OCI-LY1 (cell line): ENCODE measurements around the gene QRFPR.

Experiments
- H2AFZ ChIP-seq: fragments of 200-600 bp; sonication (generic), shearing (Covaris generic); 2 replicates; pipeline ENCODE4 v1.6.0; 2014; ENCODE audit warnings: antibody characterized with exemption, mild to moderate bottlenecking, low read length
- H3F3A ChIP-seq: fragments of 200-600 bp; sonication (generic), shearing (Covaris generic); 2 replicates; pipeline ENCODE4 v1.6.0; 2014; ENCODE audit warnings: mild to moderate bottlenecking, antibody characterized with exemption, low read length, moderate library complexity; ENCODE audit not compliant: insufficient read depth
- H3K27ac ChIP-seq: fragments of 200-600 bp; sonication (generic); 2 replicates; pipeline ENCODE4 v1.5.1; 2014; ENCODE audit warnings: low read length, mixed run types, mild to moderate bottlenecking, low read depth; ENCODE audit not compliant: poor library complexity, severe bottlenecking
- H3K27me3 ChIP-seq: fragments of 200-600 bp; sonication (generic); 2 replicates; pipeline ENCODE4 v1.6.0; 2014; ENCODE audit warnings: antibody characterized with exemption, mild to moderate bottlenecking, low read length, moderate library complexity; ENCODE audit not compliant: insufficient read depth
- H3K36me3 ChIP-seq: fragments of 200-600 bp; sonication (generic); 2 replicates; pipeline ENCODE4 v1.6.1; 2014; ENCODE audit warnings: mild to moderate bottlenecking, antibody characterized with exemption, low read length, moderate library complexity, mixed read lengths; ENCODE audit not compliant: insufficient read depth
- H3K4me1 ChIP-seq: fragments of 200-600 bp; sonication (generic); 2 replicates; pipeline ENCODE4 v1.5.1; 2014; ENCODE audit warnings: mild to moderate bottlenecking, low read length, moderate library complexity; ENCODE audit not compliant: insufficient read depth, severe bottlenecking
- H3K4me2 ChIP-seq: fragments of 200-600 bp; sonication (generic), shearing (Covaris generic); 2 replicates; pipeline ENCODE4 v1.6.1; 2014; ENCODE audit warnings: low read length
- H3K4me3 ChIP-seq: fragments of 200-600 bp; sonication (generic); 2 replicates; pipeline ENCODE4 v1.5.1; 2014; ENCODE audit warnings: low read length, low read depth, mild to moderate bottlenecking, mixed read lengths; ENCODE audit not compliant: poor library complexity, severe bottlenecking
- H3K79me2 ChIP-seq: fragments of 200-600 bp; shearing (Covaris generic); 2 replicates; pipeline ENCODE4 v1.6.1; 2016; ENCODE audit warnings: mixed run types, low read length, mixed read lengths; ENCODE audit not compliant: insufficient read depth
- H3K9ac ChIP-seq: fragments of 200-600 bp; sonication (generic), shearing (Covaris generic); 2 replicates; pipeline ENCODE4 v1.6.1; 2014; ENCODE audit warnings: mild to moderate bottlenecking, low read length, mixed read lengths
- H3K9me2 ChIP-seq: fragments of 200-600 bp; sonication (generic), shearing (Covaris generic); 2 replicates; pipeline ENCODE4 v1.6.1; 2014; ENCODE audit warnings: low read depth, mild to moderate bottlenecking, low read length, mixed read lengths
- H3K9me3 ChIP-seq: fragments of 200-600 bp; shearing (Covaris generic); 2 replicates; pipeline ENCODE4 v1.6.1; 2014; ENCODE audit warnings: low read length, mixed read lengths
- H4K20me1 ChIP-seq: fragments of 200-600 bp; sonication (generic), shearing (Covaris generic); 2 replicates; pipeline ENCODE4 v1.6.0; 2016; ENCODE audit warnings: mild to moderate bottlenecking, low read length; ENCODE audit not compliant: insufficient read depth
- EZH2 ChIP-seq: fragments of 200-600 bp; sonication (generic), shearing (Covaris generic); IDR thresholded peaks from 2 replicates; pipeline ENCODE4 v1.8.0; 2017; ENCODE audit warnings: borderline replicate concordance, mixed run types, mild to moderate bottlenecking, antibody characterized with exemption, low read length, moderate library complexity, mixed read lengths
- TF ChIP-seq, protein P1 (sequence below): fragments of 200-600 bp; sonication (generic), shearing (Covaris generic); IDR thresholded peaks from 2 replicates; pipeline ENCODE4 v1.5.1; 2017; ENCODE audit warnings: mild to moderate bottlenecking, antibody characterized with exemption, low read length, moderate library complexity, mixed read lengths

Gene QRFPR

DNA sequence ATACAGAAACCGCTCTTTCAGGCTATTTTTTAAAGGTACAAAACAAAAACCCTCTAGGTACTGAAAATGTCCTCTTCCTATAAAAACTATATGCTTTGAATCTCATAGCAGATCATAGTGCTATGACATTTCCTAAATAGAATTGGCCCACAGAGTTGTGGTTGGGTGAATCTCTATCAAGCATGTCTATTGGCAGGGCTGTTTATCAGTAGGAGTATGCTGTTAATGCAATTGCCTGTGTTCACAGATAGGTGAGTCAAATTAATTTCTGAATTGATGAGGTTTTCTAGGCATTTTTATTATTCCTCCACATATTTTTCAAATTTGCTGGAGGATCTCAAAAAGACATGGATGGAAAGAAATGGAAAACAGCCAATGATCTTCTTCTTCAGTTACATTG, 73.9 kb downstream of the QRFPR start:
- no peak overlapping the region for H3K4me2 ChIP-seq
- no peaks in the 10 kb centered on the region for H3K36me3 ChIP-seq
- H3K9ac ChIP-seq: no peak overlapping the region

DNA sequence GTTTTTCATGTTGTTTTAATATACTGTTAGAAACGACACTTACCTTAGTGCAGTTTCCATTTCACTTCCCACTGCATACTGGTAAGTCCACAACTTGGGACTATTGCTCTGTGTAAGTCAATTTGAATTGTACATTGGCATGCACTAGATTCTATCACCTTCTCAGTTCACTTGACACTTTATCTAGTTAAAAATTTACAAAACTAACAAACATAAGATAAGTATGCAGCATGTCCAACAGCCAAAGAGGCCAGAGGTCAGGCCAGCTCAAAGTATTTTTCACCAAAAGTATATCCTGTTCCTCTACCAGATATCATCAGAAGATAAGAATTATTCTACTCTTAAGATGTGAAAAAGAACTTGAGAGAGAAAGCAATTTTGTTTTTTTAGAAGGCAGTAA, 75.9 kb downstream of the QRFPR start:
- no peaks in the 10 kb centered on the region for H3F3A ChIP-seq
- no peak overlapping the region for H3K4me3 ChIP-seq

More for the DNA sequence above, 73.9 kb downstream of the QRFPR start:
- Histone ChIP-seq H3K27me3 (no peaks in the 10 kb centered on the region), H4K20me1 (no peaks in the 10 kb centered on the region), H3K9me3 (no peaks in the 10 kb centered on the region), H3K4me1 (no peaks in the 10 kb centered on the region), H3K9me2 (no peaks in the 10 kb centered on the region), H3F3A (no peaks in the 10 kb centered on the region), H3K4me3 (no peak overlapping the region), H3K79me2 (no peaks in the 10 kb centered on the region), H2AFZ (no peak overlapping the region), H3K27ac (no peak overlapping the region)
- TF ChIP-seq, protein P1, sequence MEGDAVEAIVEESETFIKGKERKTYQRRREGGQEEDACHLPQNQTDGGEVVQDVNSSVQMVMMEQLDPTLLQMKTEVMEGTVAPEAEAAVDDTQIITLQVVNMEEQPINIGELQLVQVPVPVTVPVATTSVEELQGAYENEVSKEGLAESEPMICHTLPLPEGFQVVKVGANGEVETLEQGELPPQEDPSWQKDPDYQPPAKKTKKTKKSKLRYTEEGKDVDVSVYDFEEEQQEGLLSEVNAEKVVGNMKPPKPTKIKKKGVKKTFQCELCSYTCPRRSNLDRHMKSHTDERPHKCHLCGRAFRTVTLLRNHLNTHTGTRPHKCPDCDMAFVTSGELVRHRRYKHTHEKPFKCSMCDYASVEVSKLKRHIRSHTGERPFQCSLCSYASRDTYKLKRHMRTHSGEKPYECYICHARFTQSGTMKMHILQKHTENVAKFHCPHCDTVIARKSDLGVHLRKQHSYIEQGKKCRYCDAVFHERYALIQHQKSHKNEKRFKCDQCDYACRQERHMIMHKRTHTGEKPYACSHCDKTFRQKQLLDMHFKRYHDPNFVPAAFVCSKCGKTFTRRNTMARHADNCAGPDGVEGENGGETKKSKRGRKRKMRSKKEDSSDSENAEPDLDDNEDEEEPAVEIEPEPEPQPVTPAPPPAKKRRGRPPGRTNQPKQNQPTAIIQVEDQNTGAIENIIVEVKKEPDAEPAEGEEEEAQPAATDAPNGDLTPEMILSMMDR: no peak
- no peak for TF ChIP-seq EZH2

DNA sequence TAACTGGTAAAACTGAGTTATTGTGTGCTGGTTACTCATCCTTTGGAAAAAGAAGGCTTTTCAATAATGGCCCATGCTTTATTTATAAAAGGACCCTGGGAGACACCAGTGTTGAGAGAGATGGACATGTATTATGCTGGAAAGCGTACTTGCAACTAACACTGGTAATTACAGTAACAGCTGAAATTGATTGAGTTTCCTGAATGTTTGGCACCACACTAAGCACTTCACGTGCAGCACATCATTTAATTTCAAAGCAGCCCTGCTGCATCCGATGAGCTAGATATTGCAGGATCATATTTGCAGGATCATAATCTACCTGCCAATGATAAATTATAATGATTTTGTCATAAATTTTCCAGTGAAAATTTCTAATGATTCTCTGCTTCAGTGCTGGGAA, 81.5 kb downstream of the QRFPR start:
- no peak for TF ChIP-seq EZH2
- TF ChIP-seq, protein P1: no peak

More for the DNA sequence above, 75.9 kb downstream of the QRFPR start:
- Histone ChIP-seq H3K4me2 (no peak overlapping the region), H3K27me3 (no peaks in the 10 kb centered on the region), H3K9me3 (no peaks in the 10 kb centered on the region), H3K27ac (no peak overlapping the region), H3K9ac (no peak overlapping the region), H2AFZ (no peak overlapping the region), H4K20me1 (no peaks in the 10 kb centered on the region), H3K79me2 (no peaks in the 10 kb centered on the region), H3K4me1 (no peaks in the 10 kb centered on the region), H3K36me3 (no peaks in the 10 kb centered on the region), H3K9me2 (no peaks in the 10 kb centered on the region)
- TF ChIP-seq, protein P1: no peak
- TF ChIP-seq EZH2: no peak

More for the DNA sequence above, 81.5 kb downstream of the QRFPR start:
- no peaks in the 10 kb centered on the region for H4K20me1 ChIP-seq
- no peak overlapping the region for H3K4me3 ChIP-seq
- no peak overlapping the region for H3K4me2 ChIP-seq
- H3K27me3 ChIP-seq: no peaks in the 10 kb centered on the region
- no peaks in the 10 kb centered on the region for H3F3A ChIP-seq
- no peaks in the 10 kb centered on the region for H3K4me1 ChIP-seq
- H3K9ac ChIP-seq: no peak overlapping the region
- H3K27ac ChIP-seq: no peak overlapping the region
- no peaks in the 10 kb centered on the region for H3K79me2 ChIP-seq
- H2AFZ ChIP-seq: no peak overlapping the region
- no peaks in the 10 kb centered on the region for H3K36me3 ChIP-seq
- no peaks in the 10 kb centered on the region for H3K9me2 ChIP-seq
- H3K9me3 ChIP-seq: no peaks in the 10 kb centered on the region
